ENCODE data around the gene PDE11A.

The PDE11A gene

DNA sequence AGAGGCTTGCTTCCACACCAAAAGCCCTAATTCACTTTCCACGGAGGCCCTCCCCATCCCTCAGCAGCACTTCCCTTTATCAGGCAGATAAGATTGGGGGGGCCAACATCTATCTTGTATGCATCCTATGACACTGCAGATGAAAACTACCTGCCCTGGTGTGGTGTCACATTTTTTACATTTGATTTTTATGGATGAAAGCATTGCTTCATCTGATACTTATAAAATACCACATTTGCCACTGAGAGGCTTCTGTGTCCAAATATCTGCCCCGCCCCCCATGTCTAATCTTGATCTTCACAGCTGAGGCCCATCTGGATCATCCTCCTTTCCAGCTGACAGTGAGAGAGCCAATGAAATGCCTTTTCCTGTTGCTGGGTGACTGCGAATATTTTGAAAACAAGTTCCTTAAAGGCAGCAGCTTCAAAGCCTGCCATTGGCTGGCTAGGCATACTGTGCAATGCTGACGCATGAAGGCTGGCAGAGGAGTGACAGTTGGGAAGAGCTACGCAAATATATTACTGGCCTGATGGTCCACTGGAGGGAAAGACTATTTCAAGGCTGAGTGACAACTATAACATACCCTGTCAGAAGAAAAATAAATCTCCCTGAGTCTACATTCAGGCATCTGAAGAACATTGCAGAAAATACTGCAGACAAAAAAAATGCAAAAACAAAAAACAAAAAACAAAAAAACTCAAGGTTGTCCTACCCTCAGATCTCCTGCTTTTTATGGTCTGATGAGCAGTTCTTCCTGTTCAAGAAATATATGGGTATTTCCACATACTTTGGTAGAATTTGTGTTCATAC is 318.7 kb downstream of the PDE11A start:
- DNase-seq: peak; percentile 53 to 74

- no peak for DNase-seq
These were observed 324.2 kb downstream of the PDE11A start for GRCh38 chr2:177748360-177748759.

DNA sequence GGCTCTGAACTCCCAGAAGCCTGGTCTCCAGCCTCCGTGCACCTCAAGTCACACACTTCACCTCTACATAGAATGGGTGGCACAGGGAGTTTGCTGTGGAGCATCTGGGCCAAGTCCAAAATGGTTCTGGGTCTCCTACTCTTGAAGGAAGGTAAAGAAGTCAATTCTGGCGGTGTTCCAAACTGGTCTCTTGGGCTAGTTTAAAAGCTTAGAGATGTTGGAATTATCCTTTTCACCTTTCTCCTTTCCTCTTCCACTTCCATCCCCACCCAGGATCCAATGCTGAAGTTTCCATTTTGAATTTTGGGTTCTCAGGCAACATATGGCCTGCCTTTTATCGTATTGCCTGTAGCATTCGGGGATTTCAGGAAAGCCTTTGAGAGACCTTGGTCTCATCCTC is 325.2 kb downstream of the PDE11A start:
- no peak for DNase-seq

GRCh38 chr2:177746358-177746757 is 326.2 kb downstream of the PDE11A start:
- DNase-seq: no peak

- DNase-seq: no peak
These were observed 327.0 kb downstream of the PDE11A start for GRCh38 chr2:177745531-177745930.

GRCh38 chr2:177742851-177743250 is 329.7 kb downstream of the PDE11A start:
- no peak for DNase-seq

GRCh38 chr2:177741866-177742265 is 330.7 kb downstream of the PDE11A start:
- no peak for DNase-seq

DNA sequence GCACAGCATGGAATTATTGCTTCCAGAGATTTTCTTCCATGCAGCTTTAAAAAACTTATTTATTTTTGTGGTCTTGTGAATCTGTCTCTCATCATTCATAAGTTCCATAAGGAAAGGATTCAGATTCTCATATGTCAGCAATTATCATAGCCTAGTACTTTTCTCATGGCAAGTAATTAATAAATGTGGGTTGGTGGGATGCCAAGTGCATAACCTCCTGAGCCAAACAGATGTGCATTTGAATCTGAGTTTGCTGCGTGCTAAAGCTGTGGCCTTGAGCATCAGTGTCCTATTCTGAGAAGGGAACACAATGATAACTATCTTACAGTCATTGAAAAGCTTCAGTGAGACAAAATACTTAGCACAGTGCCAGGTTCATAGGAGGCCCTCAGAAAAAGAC is 331.9 kb downstream of the PDE11A start:
- no peak for DNase-seq

DNA sequence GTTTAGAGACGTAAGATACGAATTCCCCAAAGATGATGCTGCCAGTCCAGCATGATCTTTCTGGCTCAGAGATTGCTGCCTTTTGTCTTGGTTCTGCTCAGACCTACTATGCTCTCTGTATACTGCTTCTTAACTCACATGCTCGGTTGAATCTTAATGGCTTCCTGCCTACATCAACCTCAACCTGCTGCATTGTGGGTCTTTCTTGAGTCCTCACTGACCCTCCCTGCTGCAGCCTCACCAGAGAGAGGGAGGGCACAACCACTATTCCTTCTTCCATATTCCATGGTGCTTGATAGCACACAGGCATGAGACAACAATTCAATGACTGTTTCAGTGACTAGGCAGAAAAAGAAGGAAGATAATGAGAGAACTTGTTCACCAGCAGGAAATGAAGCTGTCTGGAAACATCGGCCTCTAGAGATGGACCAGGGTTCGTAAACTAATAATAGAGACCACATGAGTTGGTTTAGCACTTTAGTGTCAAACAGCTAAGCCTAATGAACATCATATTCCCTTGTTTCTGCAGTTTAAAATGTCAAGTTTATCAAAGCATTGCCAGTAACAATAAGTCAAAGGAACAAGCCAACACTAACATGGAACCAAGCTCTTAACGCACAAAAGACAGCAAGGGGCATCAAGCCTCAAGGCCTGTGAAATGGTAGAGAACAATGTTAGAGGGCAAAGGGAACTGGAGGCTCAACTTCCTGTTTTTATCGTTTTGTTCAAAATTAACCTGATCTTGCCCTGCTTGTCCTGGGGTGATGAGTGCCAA is 333.9 kb downstream of the PDE11A start:
- DNase-seq: no peak

DNA sequence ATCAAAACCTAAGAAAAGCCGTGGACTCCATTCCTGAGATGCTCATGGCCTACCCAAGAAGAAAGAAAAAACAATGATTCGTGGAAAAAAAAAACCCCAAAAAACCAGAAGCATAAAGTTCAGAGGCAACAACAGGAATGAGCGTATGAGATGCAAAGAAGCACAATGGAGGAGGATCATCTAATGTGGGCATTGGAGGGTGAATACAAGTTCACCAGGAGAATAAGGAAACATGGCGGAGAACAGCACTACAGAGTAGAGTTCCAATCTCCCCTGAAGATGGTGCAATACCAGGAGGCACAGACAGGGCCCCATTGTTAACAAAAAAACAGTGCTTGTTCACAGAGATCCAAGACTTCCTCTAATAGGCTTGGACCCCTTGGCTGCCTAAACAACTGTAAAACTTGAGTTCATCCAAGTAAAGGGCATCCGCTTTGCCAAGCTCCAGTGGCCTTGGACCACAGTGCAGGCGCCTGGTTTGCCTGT is 337.2 kb downstream of the PDE11A start:
- no peak for DNase-seq

- no peak for DNase-seq
These were observed 339.2 kb downstream of the PDE11A start for GRCh38 chr2:177733322-177733855.

DNA sequence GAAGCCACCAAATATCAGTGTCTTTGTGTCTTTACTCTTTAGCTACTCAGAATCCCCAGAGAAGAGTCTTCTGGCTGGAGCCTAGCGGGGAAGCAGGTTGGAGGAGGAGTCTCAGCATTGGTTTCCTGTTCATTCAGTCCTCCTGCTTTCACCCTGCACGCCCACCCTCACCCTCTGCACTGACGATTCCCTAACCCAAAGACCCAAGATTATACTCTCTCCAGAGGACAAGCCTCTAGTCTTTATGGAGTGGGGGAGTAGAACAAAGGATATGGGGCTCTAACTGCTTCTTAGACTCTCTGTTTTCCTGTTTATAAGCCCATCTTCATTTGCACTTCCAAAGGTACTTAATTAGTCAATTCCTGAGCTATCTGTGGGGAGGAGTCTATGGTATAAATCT is 341.2 kb downstream of the PDE11A start:
- no peak for DNase-seq

DNA sequence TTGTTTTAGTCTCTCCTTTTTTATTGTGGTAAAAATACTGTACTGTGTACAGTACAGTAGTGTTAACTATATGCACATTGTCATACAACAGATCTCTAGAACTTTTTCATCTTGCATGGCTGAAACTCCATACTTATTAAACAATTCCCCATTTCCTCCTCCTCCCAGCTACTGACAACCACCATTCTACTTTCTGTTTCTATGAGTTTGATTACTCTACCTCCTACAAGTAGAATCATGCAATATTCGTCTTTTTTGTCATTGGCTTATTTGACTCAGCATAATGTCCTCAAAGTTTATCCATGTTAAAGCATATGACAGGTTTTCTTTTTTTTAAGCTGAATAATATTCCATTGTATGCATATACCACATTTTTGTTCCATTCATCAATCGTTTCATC is 341.8 kb downstream of the PDE11A start:
- no peak for DNase-seq

DNA sequence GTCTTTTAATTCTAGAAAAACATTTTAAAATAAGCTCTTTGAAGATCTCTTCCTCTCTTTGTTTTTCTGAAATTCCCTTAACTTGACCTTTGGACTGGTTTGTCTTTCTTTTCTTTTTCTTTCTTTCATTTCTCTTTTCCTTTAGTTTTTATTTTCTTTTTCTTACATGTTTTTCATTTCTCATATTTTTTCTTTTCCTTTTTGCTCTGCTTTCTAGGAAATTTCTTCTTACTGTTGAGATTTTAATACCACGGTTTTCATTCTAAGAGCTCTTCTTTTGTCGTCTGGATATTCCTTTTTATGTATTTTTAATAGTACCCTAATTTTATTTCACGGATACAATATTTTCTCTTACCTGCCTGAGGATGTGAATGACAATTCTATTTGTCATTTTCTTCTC is 342.2 kb downstream of the PDE11A start:
- no peak for DNase-seq

DNA sequence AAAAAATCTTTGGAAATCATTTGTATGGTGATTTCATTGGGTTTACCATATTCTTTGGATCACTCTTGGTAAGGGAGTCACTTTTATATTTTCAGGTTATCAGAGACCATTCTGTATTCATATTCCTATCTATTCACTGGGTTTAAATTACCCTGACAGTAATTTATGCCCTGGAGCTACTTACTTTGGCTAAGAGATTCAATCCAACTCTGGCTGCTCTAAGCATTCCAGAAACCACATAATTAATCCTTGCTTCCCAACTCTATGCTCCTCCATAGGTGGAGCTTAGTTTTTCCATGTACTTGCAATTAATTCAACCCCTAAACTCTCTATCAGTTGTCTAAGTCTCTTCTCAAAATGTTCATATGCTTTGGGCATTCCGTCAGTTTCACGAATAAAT is 343.7 kb downstream of the PDE11A start:
- peak in 1 of 2 experiments; percentile 8 for DNase-seq

- no peak for DNase-seq
These were observed 344.2 kb downstream of the PDE11A start for GRCh38 chr2:177728399-177728765.

GRCh38 chr2:177727577-177728398 is 344.8 kb downstream of the PDE11A start:
- DNase-seq: no peak

GRCh38 chr2:177726931-177727348 is 345.6 kb downstream of the PDE11A start:
- DNase-seq: no peak

DNA sequence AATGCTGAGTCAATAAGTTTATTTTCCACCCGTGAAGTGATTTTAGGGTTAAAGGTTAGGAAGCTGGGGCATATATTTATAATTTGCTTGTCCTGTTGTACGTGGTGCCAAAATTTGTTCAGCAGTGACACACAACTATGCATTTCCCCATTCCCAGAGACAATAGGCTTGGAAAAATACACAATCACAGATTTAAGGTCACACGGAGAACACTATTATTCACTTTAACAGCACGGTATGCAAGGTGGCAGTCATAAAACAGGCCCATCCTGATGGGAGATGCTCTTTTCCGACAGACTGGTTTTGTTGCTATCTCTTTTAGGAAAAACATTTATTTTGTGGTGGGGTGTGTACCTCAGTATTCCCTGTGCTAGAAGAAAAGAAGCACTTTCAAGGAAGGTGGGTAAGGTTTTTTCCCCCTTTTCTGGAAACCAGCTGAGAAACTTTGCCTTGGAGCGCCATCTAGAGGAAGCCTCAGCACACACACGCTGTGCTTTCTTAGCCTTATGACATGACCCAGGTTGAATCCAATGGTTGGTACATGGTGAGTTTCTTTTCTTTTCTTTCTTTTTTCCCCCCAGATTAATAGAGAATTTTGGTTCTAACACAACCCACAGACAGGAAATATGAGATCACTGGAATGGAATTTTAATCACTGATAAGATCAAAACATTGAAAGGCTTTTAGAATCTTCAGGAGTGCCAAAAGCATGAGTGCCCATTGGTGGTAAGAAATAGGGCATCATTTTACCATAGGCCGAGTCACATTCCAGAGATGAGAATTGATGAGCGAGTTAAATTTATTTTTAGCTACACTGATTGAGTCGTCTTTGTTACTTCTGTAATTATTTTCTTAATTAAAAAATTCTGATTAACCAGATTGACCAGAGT is 347.9 kb downstream of the PDE11A start:
- peak; percentile 56 to 74 for DNase-seq

DNA sequence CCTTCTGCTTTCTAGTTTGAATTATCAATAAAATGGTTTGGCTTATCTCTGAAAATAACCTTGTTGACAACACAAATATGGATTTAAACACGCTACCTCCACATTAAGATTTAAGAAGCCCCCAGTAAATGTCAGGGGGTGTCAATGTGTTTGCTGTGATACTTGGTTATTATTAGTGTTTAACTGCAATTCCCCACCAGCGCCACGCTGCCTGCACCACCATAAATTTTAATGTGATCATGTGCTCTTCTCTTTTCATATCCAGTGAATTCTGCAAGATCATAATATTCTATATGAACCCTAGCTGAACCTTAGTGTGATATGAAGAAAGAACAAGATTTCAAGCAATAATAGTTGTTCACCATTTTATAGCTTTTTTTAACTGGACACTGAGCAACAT is 349.3 kb downstream of the PDE11A start:
- DNase-seq: no peak

- peak; percentile 9 to 33 for DNase-seq
These were observed 350.6 kb downstream of the PDE11A start for GRCh38 chr2:177721818-177722567.
